Skin epidermis (tissue), 12 donors: ENCODE results near the gene MBTD1.
"Not testable (repeated sequence)": the region's sequence is repeated elsewhere in the genome, so short reads cannot be mapped to it uniquely, and the experiment has no call there.

Source experiments
- H3K27ac ChIP-seq, 21 experiments: fragments of 200-600 bp; sonication (generic) in 11 of 21; one replicate each; pipeline ENCODE4 v1.5.0; 2020; ENCODE audit warnings: mild to moderate bottlenecking in 3 of 21, inconsistent platforms in 2 of 21, moderate library complexity in 2 of 21
- H3K4me3 ChIP-seq, 7 experiments: fragments of 200-600 bp; sonication (generic) in 2 of 7; one replicate each; pipeline ENCODE4 v1.5.0; 2020; ENCODE audit warnings: inconsistent platforms in 2 of 7, mild to moderate bottlenecking in 2 of 7, moderate library complexity in 1 of 7

The MBTD1 gene

GRCh38 chr17:51259564-51260236 is at the start of gene MBTD1:
Gene MBTD1 (minus strand): TSS chr17:51260049. CDS start chr17:51225161, 34,888 bp downstream.
- Histone ChIP-seq H3K27ac (peak within 1 kb of the TSS; percentile 88 to 100 (median 97)), H3K4me3 (peak within 1 kb of the TSS; percentile 69 to 99 (median 91))

GRCh38 chr17:51305182-51305581 is 45.3 kb upstream of the MBTD1 start:
- Histone ChIP-seq H3K4me3 (no peak overlapping the region), H3K27ac (no peak overlapping the region)

GRCh38 chr17:51299859-51300258 is 40.0 kb upstream of the MBTD1 start:
- Histone ChIP-seq H3K4me3 (no peak overlapping the region), H3K27ac (no peak overlapping the region)

- no peak overlapping the region for H3K27ac ChIP-seq
Measured at GRCh38 chr17:51298508-51299371, 38.9 kb upstream of the MBTD1 start.

GRCh38 chr17:51294338-51294737 is 34.5 kb upstream of the MBTD1 start:
- H3K4me3 ChIP-seq, H3K27ac ChIP-seq: not testable (repeated sequence)

More at GRCh38 chr17:51298508-51299371, 38.9 kb upstream of the MBTD1 start:
- no peak overlapping the region for H3K4me3 ChIP-seq

GRCh38 chr17:51289696-51290111 is 29.9 kb upstream of the MBTD1 start:
- Histone ChIP-seq H3K4me3 (no peak overlapping the region), H3K27ac (no peak overlapping the region)

- H3K4me3 ChIP-seq = no peak overlapping the region
- H3K27ac ChIP-seq = no peak overlapping the region
Measured at GRCh38 chr17:51287412-51287811, 27.6 kb upstream of the MBTD1 start.

GRCh38 chr17:51279183-51279582 is 19.3 kb upstream of the MBTD1 start:
- Histone ChIP-seq H3K4me3 (no peak overlapping the region), H3K27ac (no peak overlapping the region)

GRCh38 chr17:51275381-51275780 is 15.5 kb upstream of the MBTD1 start:
- H3K4me3 ChIP-seq = no peak overlapping the region
- H3K27ac ChIP-seq = no peak overlapping the region

GRCh38 chr17:51272812-51273211 is 13.0 kb upstream of the MBTD1 start:
- no peak overlapping the region for H3K27ac ChIP-seq
- no peak overlapping the region for H3K4me3 ChIP-seq

GRCh38 chr17:51270636-51271035 is 10.8 kb upstream of the MBTD1 start:
- no peak overlapping the region for H3K4me3 ChIP-seq
- no peak overlapping the region for H3K27ac ChIP-seq

- Histone ChIP-seq H3K27ac (no peak overlapping the region), H3K4me3 (no peak overlapping the region)
Measured at GRCh38 chr17:51269991-51270390, 10.1 kb upstream of the MBTD1 start.

GRCh38 chr17:51264466-51264865 is 4.6 kb upstream of the MBTD1 start:
- H3K27ac ChIP-seq, H3K4me3 ChIP-seq: not testable (repeated sequence)

GRCh38 chr17:51263006-51263405 is 3.2 kb upstream of the MBTD1 start:
- H3K27ac ChIP-seq = no peak overlapping the region

GRCh38 chr17:51261024-51261963 is 1.4 kb upstream of the MBTD1 start:
- H3K4me3 ChIP-seq = peak overlapping the region; percentile 69 to 99 (median 91)
- peak overlapping the region; percentile 88 to 100 (median 97) for H3K27ac ChIP-seq

More at GRCh38 chr17:51263006-51263405, 3.2 kb upstream of the MBTD1 start:
- H3K4me3 ChIP-seq = no peak overlapping the region

GRCh38 chr17:51260237-51261023 is 581 bp upstream of the MBTD1 start, which contains the start of gene UTP18:
Gene UTP18 (plus strand): TSS chr17:51260546. CDS start chr17:51260585, 39 bp downstream.
- H3K4me3 ChIP-seq = peak within 1 kb of the TSS; percentile 69 to 99 (median 91)
- H3K27ac ChIP-seq = peak within 1 kb of the TSS; percentile 88 to 100 (median 97)

- Histone ChIP-seq H3K4me3 (peak overlapping the region; percentile 69 to 99 (median 91)), H3K27ac (peak overlapping the region; percentile 57 to 100 (median 97))
Measured at GRCh38 chr17:51258756-51259563, 889 bp downstream of the MBTD1 start.
